Right lobe of liver (tissue), 6 donors: Measurements from ENCODE around the gene NCAPD3. TPM values are rescaled to one million over a fixed set of nuclear protein-coding genes. Genes with fewer than 3 reads are reported as not detected.

Experiments used
- ATAC-seq, 4 donors: fragments of 200-7000 bp; cut with Tn5 transposase; one replicate each; pipeline ENCODE4 v1.9.1; 2020; ENCODE audit warnings: mild to moderate bottlenecking in 4 of 4, moderate library complexity in 4 of 4
- DNase-seq, 3 donors: peaks; one replicate each; pipeline ENCODE4 v3.0.0-alpha.2; 2020
- H3K27ac ChIP-seq, 3 donors: fragments of 200-600 bp; one replicate each; pipeline ENCODE4 v1.8.0; 2022
- H3K27me3 ChIP-seq, 2 donors: fragments of 200-600 bp; one replicate each; pipeline ENCODE4 v1.8.0; 2022
- H3K36me3 ChIP-seq, 4 donors: fragments of 200-600 bp; sonication (generic) in 1 of 4; one replicate each; pipeline versions ENCODE4 v1.5.1 to v1.8.0; 2017 to 2022; ENCODE audit warnings: control low read depth in 1 of 4
- H3K4me1 ChIP-seq, 4 donors: fragments of 200-600 bp; sonication (generic) in 1 of 4; one replicate each; pipeline versions ENCODE4 v1.5.1 to v1.8.0; 2017 to 2022; ENCODE audit warnings: control low read depth in 1 of 4
- H3K4me3 ChIP-seq, 3 donors: fragments of 200-600 bp; one replicate each; pipeline ENCODE4 v1.8.0; 2022
- H3K9me3 ChIP-seq, 4 donors: fragments of 200-600 bp; sonication (generic) in 1 of 4; one replicate each; pipeline versions ENCODE4 v1.5.1 to v1.8.0; 2017 to 2022; ENCODE audit warnings: control low read depth in 1 of 4
- CTCF ChIP-seq, 4 donors: fragments of 200-600 bp in 3 of 4; fragments of 450-650 bp in 1 of 4; IDR thresholded peaks; one replicate each; pipeline versions ENCODE4 v1.5.1 to v1.8.0; 2016 to 2022; ENCODE audit warnings: antibody characterized with exemption in 4 of 4, mild to moderate bottlenecking in 2 of 4
- POLR2A ChIP-seq: fragments of 450-650 bp; IDR thresholded peaks from one replicate; pipeline ENCODE4 v1.6.1; 2017; ENCODE audit warnings: antibody characterized with exemption, mild to moderate bottlenecking
- WGBS: methylation state at CpG from one replicate; pipeline ENCODE4 v1.1.6; 2018; ENCODE audit warnings: low coverage, low lambda C conversion rate; ENCODE audit not compliant: insufficient coverage; ENCODE audit errors: missing lambda C conversion rate; 5-methylcytosine and 5-hydroxymethylcytosine counted together
- intact Hi-C, 2 donors: fragments of 100-400 bp; cut with DNase I; formaldehyde crosslinking; loops; one replicate each; pipeline versions ENCODE4 v1.11.2 to v1.14.1; 2022
- long read RNA-seq: library from polyadenylated mRNA; unstranded; transcript quantifications from one replicate; pipeline ENCODE4 v2.0.0, GENCODE V29; 2019
- total RNA-seq, 6 experiments: library from RNA; depleted of rRNA in 2 of 6; stranded (reverse); fragments of >200 nt in 2 of 6; fragmentation: NEBNext Ultra II Directional in 3 of 6; extraction: Animal tissue kit (Norgen Biotek cat#: 25700) in 3 of 6; gene quantifications; one replicate each; pipeline versions ENCODE4 v1.1.0 to v1.2.4, GENCODE V29; 2016 to 2023
- donor health status: DM: no; HTN: yes; CAD: no.
- donor health status: DM: no; HTN: no; CAD: no.
- donor health status: DM: no; HTN: no; CAD: no.
- donor health status: DM: no; HTN: yes; CAD: no.
- donor health status: DM: no; HTN: yes; CAD: no.

The NCAPD3 gene, protein sequence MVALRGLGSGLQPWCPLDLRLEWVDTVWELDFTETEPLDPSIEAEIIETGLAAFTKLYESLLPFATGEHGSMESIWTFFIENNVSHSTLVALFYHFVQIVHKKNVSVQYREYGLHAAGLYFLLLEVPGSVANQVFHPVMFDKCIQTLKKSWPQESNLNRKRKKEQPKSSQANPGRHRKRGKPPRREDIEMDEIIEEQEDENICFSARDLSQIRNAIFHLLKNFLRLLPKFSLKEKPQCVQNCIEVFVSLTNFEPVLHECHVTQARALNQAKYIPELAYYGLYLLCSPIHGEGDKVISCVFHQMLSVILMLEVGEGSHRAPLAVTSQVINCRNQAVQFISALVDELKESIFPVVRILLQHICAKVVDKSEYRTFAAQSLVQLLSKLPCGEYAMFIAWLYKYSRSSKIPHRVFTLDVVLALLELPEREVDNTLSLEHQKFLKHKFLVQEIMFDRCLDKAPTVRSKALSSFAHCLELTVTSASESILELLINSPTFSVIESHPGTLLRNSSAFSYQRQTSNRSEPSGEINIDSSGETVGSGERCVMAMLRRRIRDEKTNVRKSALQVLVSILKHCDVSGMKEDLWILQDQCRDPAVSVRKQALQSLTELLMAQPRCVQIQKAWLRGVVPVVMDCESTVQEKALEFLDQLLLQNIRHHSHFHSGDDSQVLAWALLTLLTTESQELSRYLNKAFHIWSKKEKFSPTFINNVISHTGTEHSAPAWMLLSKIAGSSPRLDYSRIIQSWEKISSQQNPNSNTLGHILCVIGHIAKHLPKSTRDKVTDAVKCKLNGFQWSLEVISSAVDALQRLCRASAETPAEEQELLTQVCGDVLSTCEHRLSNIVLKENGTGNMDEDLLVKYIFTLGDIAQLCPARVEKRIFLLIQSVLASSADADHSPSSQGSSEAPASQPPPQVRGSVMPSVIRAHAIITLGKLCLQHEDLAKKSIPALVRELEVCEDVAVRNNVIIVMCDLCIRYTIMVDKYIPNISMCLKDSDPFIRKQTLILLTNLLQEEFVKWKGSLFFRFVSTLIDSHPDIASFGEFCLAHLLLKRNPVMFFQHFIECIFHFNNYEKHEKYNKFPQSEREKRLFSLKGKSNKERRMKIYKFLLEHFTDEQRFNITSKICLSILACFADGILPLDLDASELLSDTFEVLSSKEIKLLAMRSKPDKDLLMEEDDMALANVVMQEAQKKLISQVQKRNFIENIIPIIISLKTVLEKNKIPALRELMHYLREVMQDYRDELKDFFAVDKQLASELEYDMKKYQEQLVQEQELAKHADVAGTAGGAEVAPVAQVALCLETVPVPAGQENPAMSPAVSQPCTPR (N-terminal part only)
- total RNA-seq: 10 to 100 TPM; 11.9 to 21.8 (median 15.5) TPM
- long read RNA-seq, partial matches to known transcripts: 1 of 3 reads
- long read RNA-seq, other reads (novel, unspliced or antisense): 2 of 3 reads

GRCh38 chr11:134223836-134224709, at the start of gene NCAPD3, which contains the start of gene VPS26B:
NCAPD3 (minus strand) TSS chr11:134223967; CDS start chr11:134223926, 41 bp downstream.
VPS26B (plus strand) TSS chr11:134224671; CDS start chr11:134225123, 452 bp downstream.
- DNase-seq (peak; percentile 97), ATAC-seq (peak; percentile 88 to 91 (median 90))
- Histone ChIP-seq H3K4me1 (peaks cover 0 to 21% (median 5%) of the 10 kb centered on the region in 4 donors), H3K9me3 (no peaks in the 10 kb centered on the region), H3K4me3 (peak within 1 kb of the TSS; percentile 75 to 81 (median 76)), H3K27me3 (no peaks in the 10 kb centered on the region), H3K27ac (peak within 1 kb of the TSS; percentile 91 to 96 (median 91)), H3K36me3 (peaks cover 0 to 22% (median 0%) of the 10 kb centered on the region in 4 donors)
- intact Hi-C loops: no loop called here
- 0% methylated on average over 26 of the region's 89 CpGs for whole genome bisulfite sequencing
- no peak for TF ChIP-seq CTCF (IDR thresholded peaks at IDR 0.05)
- TF ChIP-seq POLR2A: peak; percentile 98

DNA sequence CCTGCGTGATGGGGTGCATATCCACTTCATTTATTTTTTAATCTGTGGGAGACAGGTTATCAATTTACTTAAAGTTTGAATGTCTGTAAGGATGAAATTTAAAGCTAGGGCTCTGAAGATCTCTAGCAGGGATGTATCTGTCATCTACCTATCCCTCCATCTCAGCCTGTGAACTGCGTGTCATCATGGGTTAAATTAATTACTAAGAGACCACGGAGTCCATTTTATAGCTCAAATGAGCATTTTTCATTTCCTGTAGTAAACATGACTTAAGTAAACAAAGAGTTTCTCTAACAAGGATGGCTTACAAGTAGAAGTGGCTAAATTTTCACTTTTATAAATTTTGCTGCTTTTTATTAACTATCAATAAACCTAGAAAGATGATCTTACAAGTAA, 49.5 kb upstream of the NCAPD3 start:
- Histone ChIP-seq H3K4me3 (no peak overlapping the region), H3K27me3 (peaks cover 3 to 24% of the 10 kb centered on the region in 2 donors), H3K27ac (no peak overlapping the region), H3K4me1 (peaks cover 0 to 18% (median 0%) of the 10 kb centered on the region in 4 donors), H3K9me3 (no peaks in the 10 kb centered on the region), H3K36me3 (no peaks in the 10 kb centered on the region)
- intact Hi-C loops: no loop called here
- TF ChIP-seq POLR2A (no peak), CTCF (IDR thresholded peaks at IDR 0.05) (no peak)
- ATAC-seq (no peak), DNase-seq (no peak)
- WGBS: 65% methylated on average over 3 of the region's 3 CpGs

DNA sequence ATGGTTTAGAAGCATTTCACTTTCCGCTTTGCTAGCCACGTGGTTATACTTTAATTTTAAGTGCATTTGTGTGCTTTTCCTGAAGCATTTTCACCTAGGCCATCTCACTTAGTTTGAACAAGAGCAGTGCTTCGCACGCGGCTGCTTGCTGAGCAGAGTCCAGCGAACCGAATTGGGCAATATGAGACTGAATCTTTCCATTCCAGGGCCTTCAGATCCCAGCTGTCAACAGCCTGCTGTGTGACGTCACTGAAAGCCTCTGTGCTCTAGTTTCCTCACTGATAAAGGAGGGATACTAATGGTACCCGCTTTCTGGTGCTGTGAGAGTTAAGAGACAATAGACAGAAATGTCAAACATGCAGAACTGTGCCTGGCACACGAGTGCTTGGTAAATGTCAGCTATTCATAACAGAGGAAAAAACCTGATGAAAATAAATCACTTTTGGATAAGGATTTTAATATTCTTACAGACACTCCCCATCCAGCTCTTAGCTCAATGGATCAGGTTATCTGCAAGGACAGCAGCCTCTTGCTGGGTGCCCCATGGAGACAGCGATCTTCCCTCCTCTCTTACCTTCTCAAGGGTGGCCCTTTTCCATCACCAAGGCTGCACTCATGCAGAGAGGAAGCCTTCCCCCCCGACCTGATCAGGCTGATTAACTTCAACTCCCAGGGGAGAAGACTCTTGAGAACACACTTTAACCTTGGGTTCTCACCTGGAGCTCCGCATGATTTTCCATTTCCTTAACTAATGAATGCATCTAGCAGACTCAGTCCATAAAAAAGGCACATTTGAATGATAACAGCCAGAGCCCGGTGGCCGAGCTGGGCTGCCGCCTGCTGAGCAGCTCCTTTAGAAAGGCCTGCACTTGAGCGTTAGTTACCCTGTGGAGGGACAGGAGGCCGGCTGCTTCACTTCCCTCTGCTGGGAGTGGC, 48.9 kb upstream of the NCAPD3 start:
- no peak for TF ChIP-seq CTCF (IDR thresholded peaks at IDR 0.05)
- no peak for TF ChIP-seq POLR2A
- peak; percentile 86 to 96 (median 94) for ATAC-seq
- no peak overlapping the region for H3K4me3 ChIP-seq
- intact Hi-C loops: no loop called here
- H3K27me3 ChIP-seq: peaks cover 0 to 21% of the 10 kb centered on the region in 2 donors
- no peaks in the 10 kb centered on the region for H3K9me3 ChIP-seq
- WGBS: 24% methylated on average over 18 of the region's 18 CpGs
- DNase-seq: peak; percentile 60 to 89 (median 82)
- peak overlapping the region in 2 of 3 donors; percentile 49 to 70 for H3K27ac ChIP-seq
- H3K4me1 ChIP-seq: peaks cover 0 to 18% (median 0%) of the 10 kb centered on the region in 4 donors
- no peaks in the 10 kb centered on the region for H3K36me3 ChIP-seq
